ENCODE measurements around the gene MACROH2A1.

- TF ChIP-seq, protein P1, sequence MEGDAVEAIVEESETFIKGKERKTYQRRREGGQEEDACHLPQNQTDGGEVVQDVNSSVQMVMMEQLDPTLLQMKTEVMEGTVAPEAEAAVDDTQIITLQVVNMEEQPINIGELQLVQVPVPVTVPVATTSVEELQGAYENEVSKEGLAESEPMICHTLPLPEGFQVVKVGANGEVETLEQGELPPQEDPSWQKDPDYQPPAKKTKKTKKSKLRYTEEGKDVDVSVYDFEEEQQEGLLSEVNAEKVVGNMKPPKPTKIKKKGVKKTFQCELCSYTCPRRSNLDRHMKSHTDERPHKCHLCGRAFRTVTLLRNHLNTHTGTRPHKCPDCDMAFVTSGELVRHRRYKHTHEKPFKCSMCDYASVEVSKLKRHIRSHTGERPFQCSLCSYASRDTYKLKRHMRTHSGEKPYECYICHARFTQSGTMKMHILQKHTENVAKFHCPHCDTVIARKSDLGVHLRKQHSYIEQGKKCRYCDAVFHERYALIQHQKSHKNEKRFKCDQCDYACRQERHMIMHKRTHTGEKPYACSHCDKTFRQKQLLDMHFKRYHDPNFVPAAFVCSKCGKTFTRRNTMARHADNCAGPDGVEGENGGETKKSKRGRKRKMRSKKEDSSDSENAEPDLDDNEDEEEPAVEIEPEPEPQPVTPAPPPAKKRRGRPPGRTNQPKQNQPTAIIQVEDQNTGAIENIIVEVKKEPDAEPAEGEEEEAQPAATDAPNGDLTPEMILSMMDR (IDR thresholded peaks at IDR 0.05): no peak
- no peak for TF ChIP-seq POLR2A (IDR thresholded peaks at IDR 0.05)
Measured at GRCh38 chr5:135373736-135374515, 25.1 kb downstream of the MACROH2A1 start.
